ENCODE results near the gene STK32B. TPM values are rescaled to one million over a fixed set of nuclear protein-coding genes. Genes with fewer than 3 reads are reported as not detected.

STK32B gene
- total and polyA plus RNA-seq, 2 donors (not counting 3 experiments of a cell fraction or from before 2014, with no cell fraction given), result 5.6 to 7.8 TPM

- no peaks in the 10 kb centered on the region for H3K27me3 ChIP-seq (ENCODE audit: control insufficient read depth in 2 of 2, insufficient read depth in 2 of 2, low read length in 2 of 2)
- H3K9me3 ChIP-seq (replicated peaks; ENCODE audit: control insufficient read depth, insufficient read depth, low read length), result no peaks in the 10 kb centered on the region
- no peak overlapping the region for H3K4me3 ChIP-seq (replicated peaks in 1 of 3; ENCODE audit: insufficient read depth in 1 of 3, low read depth in 1 of 3, low read length in 3 of 3)
- no peak for DNase-seq (ENCODE audit: low read depth, low spot score)
- H3K9me1 ChIP-seq (replicated peaks; ENCODE audit: control insufficient read depth, extremely low read depth, insufficient read depth, low read length), result no peaks in the 10 kb centered on the region
- H3K27ac ChIP-seq (ENCODE audit: insufficient read depth, low read depth, low read length), result no peak overlapping the region
- ChIA-PET POLR2A (no interaction called here), CTCF (no interaction called here)
- FAIRE-seq, result no peak
- no peak overlapping the region for H2AFZ ChIP-seq (ENCODE audit: low read depth, low read length)
- H3K9ac ChIP-seq (replicated peaks; ENCODE audit: extremely low read depth, insufficient read depth, low read length), result no peak overlapping the region
- H3K4me2 ChIP-seq (ENCODE audit: insufficient read depth, low read length), result no peak overlapping the region
- TF ChIP-seq GATA2 (IDR thresholded peaks at IDR 0.05; ENCODE audit: insufficient read depth, insufficient read length, low read depth, low read length), result no peak
- TF ChIP-seq POLR2AphosphoS5 (IDR thresholded peaks at IDR 0.05; ENCODE audit: insufficient read depth, low read depth, low read length), result no peak
- no peak for TF ChIP-seq JUN (IDR thresholded peaks at IDR 0.05; ENCODE audit: borderline replicate concordance, insufficient read depth, insufficient read length, low read depth)
- no peak for TF ChIP-seq EZH2 (IDR thresholded peaks at IDR 0.05; ENCODE audit: borderline replicate concordance, low read depth, low read length, severe bottlenecking)
- no peak for TF ChIP-seq FOS (IDR thresholded peaks at IDR 0.05; ENCODE audit: borderline replicate concordance, insufficient read depth, low read length)
- TF ChIP-seq MYC (IDR thresholded peaks at IDR 0.05; ENCODE audit: low read depth, low read length), result no peak
- TF ChIP-seq MAX (IDR thresholded peaks at IDR 0.05; ENCODE audit: insufficient read depth, insufficient read length), result no peak
- TF ChIP-seq POLR2A (IDR thresholded peaks at IDR 0.05; ENCODE audit: low read depth, low read length), result no peak
- no peak for TF ChIP-seq CTCF (IDR thresholded peaks at IDR 0.05; ENCODE audit: extremely low read depth in 1 of 2, insufficient read depth in 1 of 2, low read depth in 1 of 2, low read length in 2 of 2)
- dilution Hi-C loops (cut with MboI; ENCODE audit: extremely low pct_ligation_motif_present, low sequenced_read_pairs) (no loop called here), intact Hi-C loops (cut with micrococcal nuclease) (no loop called here)
- H3K4me1 ChIP-seq (ENCODE audit: control insufficient read depth, extremely low read depth, insufficient read depth, low read length), result no peaks in the 10 kb centered on the region
- H3K79me2 ChIP-seq (ENCODE audit: control insufficient read depth, insufficient read depth, low read length), result no peaks in the 10 kb centered on the region
- no peaks in the 10 kb centered on the region for H4K20me1 ChIP-seq (replicated peaks; ENCODE audit: control insufficient read depth, extremely low read depth, insufficient read depth, low read length)
- no TSS peak for BruUV-seq (replicated peaks)
- H3K36me3 ChIP-seq (ENCODE audit: control insufficient read depth in 2 of 2, extremely low read depth in 1 of 2, insufficient read depth in 2 of 2, low read length in 2 of 2), result no peaks in the 10 kb centered on the region
Observed at GRCh38 chr4:5544762-5545161, 493.5 kb downstream of the STK32B start.

All from endothelial cell of umbilical vein (primary cell).